Kasumi-1 (cell line): Measurements from ENCODE around the gene TMEM231.
"Not testable (repeated sequence)": the region's sequence is repeated elsewhere in the genome, so short reads cannot be mapped to it uniquely, and the experiment has no call there.

Source experiments
- DNase-seq, 2 experiments: peaks; one replicate each; lab custom pipeline; 2025; lab: John Stamatoyannopoulos, UW

Gene TMEM231

GRCh38 chr16:75532142-75532765 is 23.8 kb downstream of the TMEM231 start:
- DNase-seq = no peak

DNA sequence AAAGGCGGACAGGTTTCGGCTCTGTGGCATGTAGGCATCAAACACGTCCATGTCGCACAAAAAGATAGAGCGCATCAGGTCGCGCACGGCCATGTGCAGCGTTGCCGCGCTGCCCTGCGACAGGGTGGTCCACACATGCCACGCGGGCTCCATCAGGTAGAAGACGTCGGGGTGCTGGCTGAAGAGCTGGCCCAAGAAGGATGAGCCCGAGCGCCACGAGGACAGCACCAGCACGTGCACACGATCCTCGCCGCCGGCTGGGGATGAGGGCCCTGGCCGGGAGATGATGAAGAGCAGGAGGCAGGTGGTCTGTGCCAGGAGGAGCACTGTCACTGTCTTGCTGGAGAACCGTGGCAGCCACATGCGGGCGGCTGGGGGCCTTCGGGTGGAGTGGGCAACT is 26.1 kb downstream of the TMEM231 start:
- no peak for DNase-seq

- DNase-seq = no peak
These were observed 26.8 kb downstream of the TMEM231 start for GRCh38 chr16:75529056-75529905.

DNA sequence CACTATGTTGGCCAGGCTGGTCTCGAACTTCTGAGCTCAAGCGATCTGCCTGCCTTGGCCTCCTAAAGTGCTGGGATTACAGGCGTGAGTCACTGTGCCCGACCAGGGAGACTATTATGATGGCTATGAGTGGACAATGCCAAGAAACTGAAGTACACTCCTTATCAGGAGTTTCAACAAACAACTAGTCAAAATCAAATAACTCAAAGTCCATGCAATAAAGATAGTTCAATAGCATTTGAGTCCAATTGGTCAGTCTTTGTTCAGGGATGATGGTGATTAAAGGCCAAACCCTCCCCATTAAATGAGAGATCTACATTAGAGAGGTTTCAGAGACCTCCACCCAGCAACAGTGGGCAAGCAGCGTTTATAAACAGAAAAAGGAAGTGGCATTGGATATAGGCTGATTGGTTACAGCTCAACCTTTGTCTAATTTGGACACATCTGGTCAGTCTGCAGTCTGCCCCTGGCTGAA is 28.2 kb downstream of the TMEM231 start:
- DNase-seq = no peak

GRCh38 chr16:75526032-75526790 is 29.8 kb downstream of the TMEM231 start:
- no peak for DNase-seq

GRCh38 chr16:75519175-75519574 is 36.9 kb downstream of the TMEM231 start:
- DNase-seq = no peak

GRCh38 chr16:75516189-75516966 is 39.7 kb downstream of the TMEM231 start:
- DNase-seq = peak in 1 of 2 experiments; percentile 29

DNA sequence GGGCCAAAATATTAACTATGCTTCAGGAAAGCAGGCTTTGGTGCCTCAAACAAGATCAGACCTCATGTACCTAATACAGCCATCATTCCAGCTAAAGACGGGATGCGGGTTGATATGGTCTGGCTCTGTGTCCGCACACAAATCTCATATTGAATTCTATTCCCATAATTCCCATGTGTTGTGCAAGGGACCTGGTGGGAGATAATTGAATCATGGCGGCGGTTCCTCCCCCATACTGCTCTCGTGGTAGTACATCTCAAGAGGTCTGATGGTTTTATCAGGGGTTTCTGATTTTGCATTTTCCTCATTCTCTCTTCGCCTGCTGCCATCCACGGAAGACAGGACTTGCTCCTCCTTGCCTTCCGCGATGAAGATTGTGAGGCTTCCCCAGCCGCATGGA is 41.8 kb downstream of the TMEM231 start:
- DNase-seq = no peak

DNA sequence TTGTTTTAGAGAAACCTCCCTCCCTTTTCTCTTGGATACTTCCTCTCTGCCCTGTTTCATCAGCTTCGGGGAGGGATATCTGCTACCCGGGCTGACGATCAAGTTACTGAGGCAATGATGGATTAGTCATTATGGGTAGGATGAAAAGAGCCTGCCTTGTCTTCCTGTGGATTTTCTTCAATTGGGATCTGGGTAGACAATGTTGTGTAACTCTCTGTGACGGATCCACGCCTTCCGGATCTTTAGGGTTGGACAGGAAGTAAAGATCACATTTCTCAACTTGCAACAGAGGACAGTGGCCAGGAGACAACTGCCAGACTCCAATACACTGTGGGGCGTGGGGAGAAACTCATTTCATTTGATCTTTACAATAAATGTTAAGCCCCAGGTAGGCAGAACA is 49.5 kb downstream of the TMEM231 start:
- peak; percentile 23 to 34 for DNase-seq

DNA sequence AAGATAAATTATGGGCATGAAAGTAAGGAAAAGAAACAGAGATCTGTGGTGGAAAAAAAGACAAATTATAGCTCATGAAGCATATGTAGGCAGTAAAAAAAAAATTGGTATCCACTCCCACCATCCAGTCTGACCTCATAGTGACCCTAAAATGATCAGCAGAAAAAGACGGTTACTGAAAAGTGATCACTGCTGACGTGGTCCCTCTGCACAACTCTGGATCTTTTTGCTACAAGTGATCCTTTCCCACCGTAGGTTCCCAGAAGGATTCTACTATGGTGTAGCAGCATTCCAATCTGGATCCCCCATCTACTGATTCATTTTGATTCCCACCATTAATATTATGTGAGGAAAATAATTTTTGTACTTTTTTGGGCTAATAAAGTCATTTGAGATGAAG is 49.9 kb downstream of the TMEM231 start:
- DNase-seq = no peak

DNA sequence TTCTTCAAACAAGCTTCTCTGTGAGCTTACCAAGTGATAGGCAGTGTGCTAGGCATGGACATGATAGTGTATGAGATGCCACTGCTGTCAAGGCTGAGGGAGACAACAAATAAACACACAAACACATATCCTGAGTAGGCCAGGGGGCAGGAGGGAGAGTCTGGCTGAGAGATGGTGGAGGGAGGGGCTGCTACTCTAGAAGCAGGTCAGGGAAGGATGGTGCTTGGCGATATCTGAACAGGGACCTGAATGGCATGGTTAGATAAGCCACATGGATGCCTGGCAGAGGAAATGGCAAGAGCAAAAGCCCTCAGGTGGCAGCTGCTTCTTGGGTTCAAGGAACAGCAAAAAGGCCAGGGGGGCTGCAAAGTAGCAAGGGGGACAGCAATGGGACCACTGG is 52.3 kb downstream of the TMEM231 start:
- DNase-seq = no peak

GRCh38 chr16:75502916-75503605 is 53.0 kb downstream of the TMEM231 start:
- no peak for DNase-seq

DNA sequence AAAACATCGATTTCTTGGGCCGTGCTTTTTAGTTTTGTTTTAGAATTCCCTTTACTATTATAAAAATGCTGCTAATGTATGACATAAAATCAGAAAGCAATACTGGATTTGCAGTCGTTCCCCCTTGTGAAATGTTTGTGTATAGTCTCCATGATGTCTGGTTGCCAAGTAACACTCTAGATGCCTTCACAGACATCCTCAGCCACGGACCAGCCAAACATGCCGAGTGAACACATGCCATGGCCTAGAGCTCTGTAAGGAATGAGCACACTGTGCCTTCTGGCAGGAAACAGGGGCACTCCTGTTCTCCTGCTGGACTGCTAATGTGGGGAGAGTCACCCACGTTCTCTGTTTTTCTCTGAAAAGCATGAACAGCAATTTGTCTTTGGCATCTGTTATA is 54.2 kb downstream of the TMEM231 start:
- DNase-seq = not testable (repeated sequence)

DNA sequence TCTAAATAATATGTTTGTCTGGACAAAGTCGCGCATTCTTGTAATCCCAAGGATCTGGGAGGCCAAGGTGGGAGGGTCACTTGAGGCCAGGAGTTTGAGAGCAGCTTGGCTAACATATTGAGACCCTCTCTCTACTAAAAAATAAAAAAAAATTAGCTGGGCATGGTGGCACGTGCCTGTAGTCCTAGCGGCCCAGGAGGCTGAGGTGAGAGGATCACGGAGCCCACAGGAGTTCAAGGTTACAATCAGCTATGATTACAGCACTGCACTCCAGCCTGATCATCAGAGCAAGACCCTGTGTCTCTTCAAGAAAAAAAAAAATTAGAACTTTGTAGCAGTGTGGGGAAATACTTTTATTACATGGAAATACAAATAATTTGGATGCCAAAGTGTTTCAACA is 54.7 kb downstream of the TMEM231 start:
- no peak for DNase-seq

DNA sequence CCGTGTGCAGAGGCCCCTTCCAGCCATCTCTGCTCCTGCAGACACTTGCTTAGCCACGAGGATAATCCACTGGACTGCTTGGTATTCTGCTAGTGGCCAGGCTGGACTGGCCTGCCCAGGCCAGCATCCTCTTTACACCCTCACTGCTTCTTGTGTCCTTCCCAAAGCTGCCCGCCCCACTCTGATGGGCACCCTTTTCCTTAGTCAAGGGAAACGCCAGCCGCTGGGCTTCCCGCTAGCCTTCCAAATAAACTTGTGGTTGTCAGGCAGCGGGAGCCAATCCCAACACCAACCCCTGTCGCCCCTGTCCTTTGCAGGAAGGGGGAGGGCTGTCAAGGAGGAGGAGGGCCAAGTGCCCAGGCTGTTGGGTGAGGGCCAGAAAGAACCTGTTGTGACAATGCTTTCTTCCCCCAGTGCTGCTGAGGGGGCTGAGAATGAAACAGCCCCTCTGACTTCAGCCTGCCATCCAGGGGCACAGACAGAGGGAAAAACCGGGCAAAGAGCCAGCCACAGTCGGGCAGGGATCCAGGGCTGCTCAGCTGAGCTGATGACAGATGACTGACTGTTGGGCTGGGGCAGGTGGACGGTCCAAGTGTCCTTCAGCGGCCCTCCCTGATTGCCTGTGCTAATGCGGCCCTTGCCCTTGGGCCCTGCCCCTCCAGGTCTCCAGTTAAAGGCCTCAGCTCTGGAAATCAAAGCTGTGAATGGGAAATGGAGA is 57.3 kb downstream of the TMEM231 start:
- not testable (repeated sequence) for DNase-seq

- no peak for DNase-seq
These were observed 58.5 kb downstream of the TMEM231 start for GRCh38 chr16:75497558-75497957.

DNA sequence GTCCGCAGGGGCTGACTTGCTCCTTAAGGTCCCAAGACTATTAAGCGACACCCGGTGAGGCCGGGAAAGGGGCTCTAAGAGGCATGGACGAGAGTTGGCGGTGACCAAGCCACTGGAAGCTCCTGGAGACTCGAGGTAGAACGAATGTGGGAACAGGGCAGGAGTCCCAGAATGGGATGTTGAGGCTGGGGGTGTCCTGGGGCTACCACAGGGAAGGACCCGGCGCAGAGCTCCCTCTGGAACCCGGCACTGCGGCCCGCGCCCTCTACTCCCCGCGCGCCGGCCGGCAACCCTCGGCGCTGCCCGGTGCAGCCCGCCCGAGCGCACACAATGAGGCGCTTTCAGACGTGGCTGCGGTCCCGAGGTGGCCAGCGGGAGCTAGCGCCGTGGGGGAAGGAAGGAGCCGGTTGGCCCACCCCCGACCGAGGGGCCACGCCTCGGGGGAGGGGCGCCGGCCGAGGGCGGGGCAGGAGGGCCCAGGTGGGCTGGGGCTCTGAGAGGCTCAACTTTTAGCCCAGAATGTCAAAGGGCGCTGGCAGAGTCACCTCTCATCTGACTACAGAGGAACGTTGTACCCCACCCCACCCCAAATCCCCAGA is 60.9 kb downstream of the TMEM231 start, which contains the start of gene CHST6:
Gene CHST6 (minus strand): TSS at position 366 of the 599 bp plus-strand sequence. CDS start 15,613 bp downstream, outside the sequence.
- DNase-seq = no peak

DNA sequence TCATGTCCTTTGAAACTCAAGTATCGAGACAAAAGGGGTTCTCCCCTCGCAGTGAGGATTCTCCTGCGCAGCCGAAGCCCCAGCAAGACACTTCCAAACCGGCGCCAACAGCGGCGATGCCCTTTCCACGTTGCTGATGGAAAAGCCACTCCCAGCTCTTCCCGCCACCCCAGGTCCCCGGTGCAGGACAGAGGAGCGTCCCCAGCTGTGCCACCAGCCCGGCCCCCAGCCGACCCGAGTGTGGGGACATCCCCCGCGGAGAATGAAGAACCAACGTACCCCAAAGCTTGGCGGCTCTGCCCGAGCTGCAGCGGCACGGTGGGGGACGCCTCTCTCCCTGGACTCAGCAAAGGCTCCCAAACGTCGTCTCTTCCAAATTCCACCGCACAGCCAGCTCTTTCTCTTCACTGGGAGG is 61.4 kb downstream of the TMEM231 start:
- no peak for DNase-seq

DNA sequence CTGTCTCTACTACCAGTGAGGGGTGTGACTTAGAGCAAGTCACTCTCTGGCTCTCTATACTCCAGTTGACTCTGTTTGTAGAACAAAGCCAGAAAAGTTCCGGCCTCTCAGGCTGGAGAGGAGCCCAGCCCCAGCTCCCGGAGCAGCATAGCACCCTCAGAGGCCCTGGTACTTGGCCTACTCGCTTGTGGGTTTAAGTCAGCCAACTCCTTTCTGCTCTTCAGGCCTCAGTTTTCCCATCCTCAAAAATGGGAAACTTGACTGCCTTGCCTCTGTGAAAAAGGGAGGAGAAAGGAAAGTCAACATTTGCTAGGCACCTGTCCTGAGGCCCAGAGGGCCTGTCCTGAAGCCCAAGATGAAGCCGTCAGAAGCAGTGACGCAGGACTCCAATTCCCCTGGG is 61.9 kb downstream of the TMEM231 start:
- no peak for DNase-seq

DNA sequence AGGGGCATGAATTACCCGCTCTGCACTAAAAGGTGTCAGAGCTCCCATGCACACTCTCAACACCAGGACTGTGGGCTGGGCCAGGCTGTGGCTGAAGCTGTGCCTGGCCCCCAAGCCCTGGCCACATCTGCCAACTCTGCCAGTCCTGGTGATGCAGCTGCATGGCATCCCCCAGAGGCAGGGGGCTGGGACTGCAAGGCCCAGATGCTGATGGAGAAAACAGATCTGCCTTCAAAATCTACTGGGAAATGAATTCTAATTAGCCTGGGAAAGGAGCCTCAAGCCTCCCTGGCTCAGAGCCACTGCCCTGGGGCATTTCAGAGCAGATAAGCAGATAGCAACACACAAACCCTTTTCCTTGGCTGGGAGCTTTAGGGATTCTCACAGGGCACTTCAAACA is 64.2 kb downstream of the TMEM231 start:
- DNase-seq = no peak
